Stomach smooth muscle (tissue), 2 donors: ENCODE results near the gene CCL4L2.
"Not testable (repeated sequence)": the region's sequence is repeated elsewhere in the genome, so short reads cannot be mapped to it uniquely, and the experiment has no call there.

Experiments
- H3K27ac ChIP-seq: one replicate; pipeline ENCODE4 v1.7.0; 2013; ENCODE audit warnings: mild to moderate bottlenecking, low read length, inconsistent platforms
- H3K27me3 ChIP-seq, 2 donors: one replicate each; pipeline ENCODE4 v1.7.0; 2013; ENCODE audit warnings: low read length in 2 of 2; ENCODE audit not compliant: insufficient read depth in 2 of 2, control insufficient read depth in 1 of 2
- H3K36me3 ChIP-seq, 2 donors: one replicate each; pipeline ENCODE4 v1.7.0; 2013; ENCODE audit warnings: low read length in 2 of 2; ENCODE audit not compliant: control insufficient read depth in 2 of 2, insufficient read depth in 2 of 2
- H3K4me1 ChIP-seq: one replicate; pipeline ENCODE4 v1.7.0; 2013; ENCODE audit warnings: low read length; ENCODE audit not compliant: control insufficient read depth, insufficient read depth
- H3K4me3 ChIP-seq, 2 donors: one replicate each; pipeline ENCODE4 v1.7.0; 2013; ENCODE audit warnings: low read length in 2 of 2
- H3K9ac ChIP-seq, 2 donors: one replicate each; pipeline ENCODE4 v1.7.0; 2013; ENCODE audit warnings: low read length in 2 of 2, mild to moderate bottlenecking in 1 of 2
- H3K9me3 ChIP-seq, 2 donors: one replicate each; pipeline ENCODE4 v1.7.0; 2013; ENCODE audit warnings: low read length in 2 of 2; ENCODE audit not compliant: control insufficient read depth in 2 of 2
- donor health status: healthy.
- donor health status: Pancreatic carcinoma.

CCL4L2 gene

GRCh38 chr17:36196131-36196486 is 14.8 kb upstream of the CCL4L2 start:
- peaks cover 0 to 29% of the 10 kb centered on the region in 2 donors for H3K27me3 ChIP-seq
- no peaks in the 10 kb centered on the region for H3K36me3 ChIP-seq
- H3K9ac ChIP-seq = no peak overlapping the region
- H3K4me3 ChIP-seq = no peak overlapping the region
- H3K4me1 ChIP-seq = peaks cover 6% of the 10 kb centered on the region
- H3K27ac ChIP-seq = no peak overlapping the region
- H3K9me3 ChIP-seq = no peaks in the 10 kb centered on the region

GRCh38 chr17:36197387-36197703 is 13.5 kb upstream of the CCL4L2 start:
- Histone ChIP-seq H3K9ac (no peak overlapping the region), H3K4me3 (no peak overlapping the region), H3K27ac (no peak overlapping the region), H3K4me1 (peaks cover 5% of the 10 kb centered on the region), H3K36me3 (no peaks in the 10 kb centered on the region), H3K9me3 (no peaks in the 10 kb centered on the region), H3K27me3 (peaks cover 0 to 26% of the 10 kb centered on the region in 2 donors)

GRCh38 chr17:36198831-36199465 is 11.9 kb upstream of the CCL4L2 start:
- H3K27ac ChIP-seq = no peak overlapping the region
- H3K4me1 ChIP-seq = peaks cover 3% of the 10 kb centered on the region
- no peak overlapping the region for H3K9ac ChIP-seq
- H3K9me3 ChIP-seq = no peaks in the 10 kb centered on the region
- no peak overlapping the region for H3K4me3 ChIP-seq
- no peaks in the 10 kb centered on the region for H3K36me3 ChIP-seq
- H3K27me3 ChIP-seq = peaks cover 0 to 26% of the 10 kb centered on the region in 2 donors

- H3K27me3 ChIP-seq = peaks cover 0 to 17% of the 10 kb centered on the region in 2 donors
- H3K9me3 ChIP-seq, H3K27ac ChIP-seq, H3K36me3 ChIP-seq, H3K4me3 ChIP-seq, H3K9ac ChIP-seq, H3K4me1 ChIP-seq: not testable (repeated sequence)
Observed at GRCh38 chr17:36201102-36201501, 9.8 kb upstream of the CCL4L2 start.

GRCh38 chr17:36201506-36201905 is 9.4 kb upstream of the CCL4L2 start:
- H3K4me1 ChIP-seq, H3K27ac ChIP-seq, H3K4me3 ChIP-seq, H3K9ac ChIP-seq, H3K9me3 ChIP-seq, H3K36me3 ChIP-seq: not testable (repeated sequence)
- H3K27me3 ChIP-seq = peaks cover 0 to 13% of the 10 kb centered on the region in 2 donors

GRCh38 chr17:36203335-36203734 is 7.5 kb upstream of the CCL4L2 start:
- H3K9ac ChIP-seq = no peak overlapping the region
- no peaks in the 10 kb centered on the region for H3K4me1 ChIP-seq
- no peak overlapping the region for H3K27ac ChIP-seq
- H3K9me3 ChIP-seq = no peaks in the 10 kb centered on the region
- H3K4me3 ChIP-seq = no peak overlapping the region
- H3K36me3 ChIP-seq = no peaks in the 10 kb centered on the region
- H3K27me3 ChIP-seq = peaks cover 0 to 9% of the 10 kb centered on the region in 2 donors

GRCh38 chr17:36204724-36205500 is 6.0 kb upstream of the CCL4L2 start:
- Histone ChIP-seq H3K27ac (no peak overlapping the region), H3K36me3 (no peaks in the 10 kb centered on the region), H3K9ac (no peak overlapping the region)

GRCh38 chr17:36205637-36206485 is 5.0 kb upstream of the CCL4L2 start:
- H3K4me1 ChIP-seq = no peaks in the 10 kb centered on the region
- no peak overlapping the region for H3K4me3 ChIP-seq
- H3K27ac ChIP-seq = no peak overlapping the region
- H3K9ac ChIP-seq = no peak overlapping the region
- H3K36me3 ChIP-seq = no peaks in the 10 kb centered on the region
- peaks cover 0 to 2% of the 10 kb centered on the region in 2 donors for H3K27me3 ChIP-seq
- no peaks in the 10 kb centered on the region for H3K9me3 ChIP-seq

More at GRCh38 chr17:36204724-36205500, 6.0 kb upstream of the CCL4L2 start:
- no peak overlapping the region for H3K4me3 ChIP-seq
- peaks cover 0 to 4% of the 10 kb centered on the region in 2 donors for H3K27me3 ChIP-seq
- no peaks in the 10 kb centered on the region for H3K9me3 ChIP-seq
- no peaks in the 10 kb centered on the region for H3K4me1 ChIP-seq

- H3K4me1 ChIP-seq, H3K27me3 ChIP-seq, H3K27ac ChIP-seq, H3K4me3 ChIP-seq, H3K36me3 ChIP-seq, H3K9ac ChIP-seq, H3K9me3 ChIP-seq: not testable (repeated sequence)
Observed at GRCh38 chr17:36206486-36206821, 4.4 kb upstream of the CCL4L2 start.

GRCh38 chr17:36207383-36207782 is 3.5 kb upstream of the CCL4L2 start:
- not testable (repeated sequence) for H3K9ac ChIP-seq, H3K27me3 ChIP-seq, H3K9me3 ChIP-seq, H3K4me3 ChIP-seq, H3K4me1 ChIP-seq, H3K27ac ChIP-seq, H3K36me3 ChIP-seq

- H3K36me3 ChIP-seq = no peaks in the 10 kb centered on the region
- H3K27ac ChIP-seq = no peak overlapping the region
- peaks cover 0 to 5% of the 10 kb centered on the region in 2 donors for H3K27me3 ChIP-seq
- H3K4me3 ChIP-seq = no peak overlapping the region
- no peak overlapping the region for H3K9ac ChIP-seq
- no peaks in the 10 kb centered on the region for H3K4me1 ChIP-seq
- H3K9me3 ChIP-seq = no peaks in the 10 kb centered on the region
Observed at GRCh38 chr17:36209575-36209974, 1.3 kb upstream of the CCL4L2 start.
